Panc1 (cell line): ENCODE data around the gene GCSAM. TPM values are rescaled to one million over a fixed set of nuclear protein-coding genes. Genes with fewer than 3 reads are reported as not detected.

ENCODE experiments used
- ATAC-seq: fragments of 200-7000 bp; cut with Tn5 transposase; 2 replicates; pipeline ENCODE4 v1.9.1; 2020; ENCODE audit warnings: mild to moderate bottlenecking, moderate library complexity
- BruUV-seq: library from RNA; stranded (reverse); fragments of 400-500 nt; replicated peaks from 2 replicates; lab custom pipeline; 2021; lab: Mats Ljungman, UMichigan
- CTCF ChIA-PET: fragments of 300-600 bp; sonication (Branson Sonifier 250); formaldehyde crosslinking; loops from one replicate; lab custom pipeline; 2022; ENCODE audit warnings: antibody characterized with exemption; lab: Charles Lee
- POLR2A ChIA-PET: fragments of 300-600 bp; sonication (Branson Sonifier 250); formaldehyde crosslinking; loops from one replicate; lab custom pipeline; 2022; ENCODE audit warnings: antibody characterized with exemption; lab: Charles Lee
- DNase-seq: peaks from one replicate; pipeline ENCODE4 v3.0.0-alpha.2; 2010; ENCODE audit warnings: low read depth, low spot score
- H3K27ac ChIP-seq: 2 replicates; pipeline ENCODE4 v1.5.1; 2011; ENCODE audit warnings: mild to moderate bottlenecking, low read length, inconsistent platforms
- H3K27me3 ChIP-seq: fragments of 200-500 bp; sonication (Bioruptor generic); 2 replicates; pipeline ENCODE4 v1.6.0; 2014; ENCODE audit warnings: low read length, inconsistent platforms; ENCODE audit not compliant: control insufficient read depth, insufficient read depth
- H3K36me3 ChIP-seq: fragments of 200-500 bp; sonication (Bioruptor generic); 2 replicates; pipeline ENCODE4 v1.5.1; 2014; ENCODE audit warnings: inconsistent platforms, mild to moderate bottlenecking, low read length, moderate library complexity; ENCODE audit not compliant: control insufficient read depth, insufficient read depth
- H3K4me1 ChIP-seq: 2 replicates; pipeline ENCODE4 v1.5.1; 2011; ENCODE audit warnings: inconsistent platforms, mild to moderate bottlenecking, low read length, moderate library complexity; ENCODE audit not compliant: control insufficient read depth, insufficient read depth
- H3K4me3 ChIP-seq, 2 experiments: 2 replicates each; pipeline ENCODE4 v1.5.1; 2011 to 2012; ENCODE audit warnings: low read depth in 2 of 2, low read length in 2 of 2, mild to moderate bottlenecking in 2 of 2, inconsistent platforms in 1 of 2, moderate library complexity in 1 of 2
- H3K9me3 ChIP-seq: fragments of 200-500 bp; sonication (Bioruptor generic); 2 replicates; pipeline ENCODE4 v1.5.1; 2014; ENCODE audit warnings: low read depth, mild to moderate bottlenecking, inconsistent platforms, low read length, moderate library complexity; ENCODE audit not compliant: control insufficient read depth, insufficient read depth
- POLR2AphosphoS5 ChIP-seq: IDR thresholded peaks from 2 replicates; pipeline ENCODE4 v1.6.1; 2012; ENCODE audit warnings: mild to moderate bottlenecking, low read depth, low read length, moderate library complexity
- SIN3A ChIP-seq: IDR thresholded peaks from 2 replicates; pipeline ENCODE4 v1.6.1; 2012; ENCODE audit warnings: low read depth, mild to moderate bottlenecking, low read length, moderate library complexity, borderline replicate concordance; ENCODE audit not compliant: insufficient read depth
- TCF7L2 ChIP-seq: IDR thresholded peaks from 2 replicates; pipeline ENCODE4 v1.6.1; 2011; ENCODE audit warnings: mild to moderate bottlenecking, low read depth, low read length, inconsistent platforms
- in situ Hi-C: cut with HindIII; loops from 2 replicates; pipeline ENCODE4 v1.10.0; 2016; ENCODE audit warnings: low sequenced_read_pairs, low pct_unique_long_range_greater_than_20kb
- intact Hi-C: fragments of 100-400 bp; cut with micrococcal nuclease; formaldehyde crosslinking; loops from one replicate; pipeline ENCODE4 v1.10.0; 2022; ENCODE audit not compliant: unreplicated experiment
- total RNA-seq: library from RNA; stranded (reverse); gene quantifications from one replicate; pipeline ENCODE4 v1.2.1, GENCODE V29; 2021; ENCODE audit not compliant: unreplicated experiment
- TF ChIP-seq, protein P1 (sequence below), 2 experiments: IDR thresholded peaks; 2 replicates each; pipeline ENCODE4 v1.6.1; 2011 to 2012; ENCODE audit warnings: low read depth in 2 of 2, control low read depth in 1 of 2, low read length in 1 of 2, mild to moderate bottlenecking in 1 of 2, moderate library complexity in 1 of 2; ENCODE audit not compliant: insufficient read depth in 1 of 2
- TF ChIP-seq, protein P2 (sequence below): fragments of 450-650 bp; IDR thresholded peaks from 2 replicates; pipeline ENCODE4 v1.5.1; 2017; ENCODE audit warnings: mild to moderate bottlenecking

GCSAM gene
- total RNA-seq, 1 experiment from 2014 or later = 0.08 TPM

DNA sequence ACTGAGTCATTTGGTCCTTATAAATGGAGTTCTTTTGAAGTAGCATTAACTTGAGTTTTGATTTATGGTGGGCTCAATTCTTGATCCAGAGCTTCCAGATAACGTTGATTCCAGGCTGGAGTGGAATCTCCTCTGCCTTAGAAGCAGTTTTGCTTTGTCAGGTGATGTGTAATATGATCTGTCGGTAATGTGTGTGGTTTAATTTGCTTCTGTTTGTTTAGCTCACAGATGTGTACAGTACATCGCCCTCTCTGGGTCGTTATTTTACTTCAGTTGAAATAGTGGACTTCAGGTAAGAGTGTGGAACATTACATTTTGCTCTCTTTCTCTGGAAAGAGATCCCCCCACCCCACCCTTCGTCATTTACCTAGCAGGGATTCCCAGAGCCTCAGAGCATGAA is 23.7 kb downstream of the GCSAM start:
- ATAC-seq = no peak
- no peak for DNase-seq
- CTCF ChIA-PET = no interaction called here
- Histone ChIP-seq H3K9me3 (no peaks in the 10 kb centered on the region), H3K4me3 (no peak overlapping the region), H3K27me3 (no peaks in the 10 kb centered on the region), H3K4me1 (no peaks in the 10 kb centered on the region), H3K36me3 (no peaks in the 10 kb centered on the region), H3K27ac (no peak overlapping the region)
- POLR2A ChIA-PET = no interaction called here
- no TSS peak for BruUV-seq
- TF ChIP-seq POLR2AphosphoS5 = no peak
- TF ChIP-seq, protein P1, sequence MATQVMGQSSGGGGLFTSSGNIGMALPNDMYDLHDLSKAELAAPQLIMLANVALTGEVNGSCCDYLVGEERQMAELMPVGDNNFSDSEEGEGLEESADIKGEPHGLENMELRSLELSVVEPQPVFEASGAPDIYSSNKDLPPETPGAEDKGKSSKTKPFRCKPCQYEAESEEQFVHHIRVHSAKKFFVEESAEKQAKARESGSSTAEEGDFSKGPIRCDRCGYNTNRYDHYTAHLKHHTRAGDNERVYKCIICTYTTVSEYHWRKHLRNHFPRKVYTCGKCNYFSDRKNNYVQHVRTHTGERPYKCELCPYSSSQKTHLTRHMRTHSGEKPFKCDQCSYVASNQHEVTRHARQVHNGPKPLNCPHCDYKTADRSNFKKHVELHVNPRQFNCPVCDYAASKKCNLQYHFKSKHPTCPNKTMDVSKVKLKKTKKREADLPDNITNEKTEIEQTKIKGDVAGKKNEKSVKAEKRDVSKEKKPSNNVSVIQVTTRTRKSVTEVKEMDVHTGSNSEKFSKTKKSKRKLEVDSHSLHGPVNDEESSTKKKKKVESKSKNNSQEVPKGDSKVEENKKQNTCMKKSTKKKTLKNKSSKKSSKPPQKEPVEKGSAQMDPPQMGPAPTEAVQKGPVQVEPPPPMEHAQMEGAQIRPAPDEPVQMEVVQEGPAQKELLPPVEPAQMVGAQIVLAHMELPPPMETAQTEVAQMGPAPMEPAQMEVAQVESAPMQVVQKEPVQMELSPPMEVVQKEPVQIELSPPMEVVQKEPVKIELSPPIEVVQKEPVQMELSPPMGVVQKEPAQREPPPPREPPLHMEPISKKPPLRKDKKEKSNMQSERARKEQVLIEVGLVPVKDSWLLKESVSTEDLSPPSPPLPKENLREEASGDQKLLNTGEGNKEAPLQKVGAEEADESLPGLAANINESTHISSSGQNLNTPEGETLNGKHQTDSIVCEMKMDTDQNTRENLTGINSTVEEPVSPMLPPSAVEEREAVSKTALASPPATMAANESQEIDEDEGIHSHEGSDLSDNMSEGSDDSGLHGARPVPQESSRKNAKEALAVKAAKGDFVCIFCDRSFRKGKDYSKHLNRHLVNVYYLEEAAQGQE (IDR thresholded peaks at IDR 0.05; ENCODE audit: insufficient read depth in 1 of 2, low read depth in 2 of 2, low read length in 1 of 2) = no peak
- in situ Hi-C loops (no loop called here), intact Hi-C loops (no loop called here)

DNA sequence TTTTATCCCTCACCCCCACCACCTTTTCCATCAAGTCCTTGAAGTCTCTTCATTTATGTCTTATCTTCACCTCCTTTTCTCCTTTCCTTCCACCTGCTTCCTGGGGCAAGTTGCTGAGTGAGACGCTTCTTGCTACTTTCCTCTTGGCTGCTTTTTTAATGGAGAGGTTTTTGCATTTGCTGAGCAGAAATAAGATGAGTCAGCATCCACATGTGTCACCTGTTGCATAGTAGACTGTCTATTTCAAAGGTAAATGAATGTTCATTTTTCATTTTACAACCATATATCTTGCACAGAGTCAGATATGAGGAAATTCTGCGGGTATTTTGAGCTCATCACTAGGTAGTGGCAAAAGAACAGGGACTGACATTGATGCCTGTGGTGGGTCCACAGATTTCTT is 28.3 kb downstream of the GCSAM start:
- in situ Hi-C loops = no loop called here
- Histone ChIP-seq H3K36me3 (no peaks in the 10 kb centered on the region), H3K27me3 (no peaks in the 10 kb centered on the region), H3K4me3 (no peak overlapping the region), H3K9me3 (no peaks in the 10 kb centered on the region), H3K27ac (no peak overlapping the region), H3K4me1 (no peaks in the 10 kb centered on the region)
- ChIA-PET POLR2A (no interaction called here), CTCF (no interaction called here)
- no peak for ATAC-seq
- no TSS peak for BruUV-seq
- TF ChIP-seq POLR2AphosphoS5 = no peak
- no peak for TF ChIP-seq TCF7L2
- TF ChIP-seq, protein P1 (IDR thresholded peaks at IDR 0.05; ENCODE audit: insufficient read depth in 1 of 2, low read depth in 2 of 2, low read length in 1 of 2) = no peak
- TF ChIP-seq, protein P2, sequence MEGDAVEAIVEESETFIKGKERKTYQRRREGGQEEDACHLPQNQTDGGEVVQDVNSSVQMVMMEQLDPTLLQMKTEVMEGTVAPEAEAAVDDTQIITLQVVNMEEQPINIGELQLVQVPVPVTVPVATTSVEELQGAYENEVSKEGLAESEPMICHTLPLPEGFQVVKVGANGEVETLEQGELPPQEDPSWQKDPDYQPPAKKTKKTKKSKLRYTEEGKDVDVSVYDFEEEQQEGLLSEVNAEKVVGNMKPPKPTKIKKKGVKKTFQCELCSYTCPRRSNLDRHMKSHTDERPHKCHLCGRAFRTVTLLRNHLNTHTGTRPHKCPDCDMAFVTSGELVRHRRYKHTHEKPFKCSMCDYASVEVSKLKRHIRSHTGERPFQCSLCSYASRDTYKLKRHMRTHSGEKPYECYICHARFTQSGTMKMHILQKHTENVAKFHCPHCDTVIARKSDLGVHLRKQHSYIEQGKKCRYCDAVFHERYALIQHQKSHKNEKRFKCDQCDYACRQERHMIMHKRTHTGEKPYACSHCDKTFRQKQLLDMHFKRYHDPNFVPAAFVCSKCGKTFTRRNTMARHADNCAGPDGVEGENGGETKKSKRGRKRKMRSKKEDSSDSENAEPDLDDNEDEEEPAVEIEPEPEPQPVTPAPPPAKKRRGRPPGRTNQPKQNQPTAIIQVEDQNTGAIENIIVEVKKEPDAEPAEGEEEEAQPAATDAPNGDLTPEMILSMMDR = no peak
- TF ChIP-seq SIN3A = no peak
- intact Hi-C loops = no loop called here
- no peak for DNase-seq
